Transverse colon (tissue), 4 donors: Measurements from ENCODE around the gene IZUMO4. TPM values are rescaled to one million over a fixed set of nuclear protein-coding genes. Genes with fewer than 3 reads are reported as not detected.
A peak's percentile ranks its signal among the peaks of the same experiment; 100 is the strongest.

Experiments used
- DNase-seq: peaks from one replicate; pipeline ENCODE4 v3.0.0-alpha.2; 2019
- H3K27ac ChIP-seq, 4 donors: fragments of 200-600 bp; sonication (generic); 2 replicates each; pipeline ENCODE4 v1.5.1; 2016 to 2018; ENCODE audit warnings: inconsistent platforms in 4 of 4
- H3K27me3 ChIP-seq: fragments of 200-600 bp; sonication (generic); 2 replicates; pipeline ENCODE4 v1.5.1; 2017; ENCODE audit warnings: inconsistent platforms
- H3K36me3 ChIP-seq, 4 donors: fragments of 200-600 bp; sonication (generic); 2 replicates each; pipeline ENCODE4 v1.5.1; 2017 to 2019; ENCODE audit warnings: inconsistent platforms in 4 of 4
- H3K4me1 ChIP-seq, 4 donors: fragments of 200-600 bp; sonication (generic); 2 replicates each; pipeline ENCODE4 v1.5.1; 2017 to 2020; ENCODE audit warnings: inconsistent platforms in 4 of 4
- H3K4me3 ChIP-seq, 4 donors: fragments of 200-600 bp; sonication (generic); 1 replicate in 1 of 4; 2 replicates in 3 of 4; pipeline versions ENCODE4 v1.5.1 to v1.6.1; 2017 to 2019; ENCODE audit warnings: inconsistent platforms in 4 of 4
- H3K9me3 ChIP-seq, 2 donors: fragments of 200-600 bp; sonication (generic); 2 replicates each; pipeline ENCODE4 v1.5.1; 2017 to 2019; ENCODE audit warnings: inconsistent platforms in 2 of 2
- EP300 ChIP-seq: sonication (generic); formaldehyde crosslinking; IDR thresholded peaks from one replicate; pipeline ENCODE4 v1.6.1; 2017; ENCODE audit warnings: antibody characterized with exemption, low read depth
- POLR2A ChIP-seq: fragments of 450-650 bp; IDR thresholded peaks from one replicate; pipeline ENCODE4 v1.6.1; 2016; ENCODE audit warnings: antibody characterized with exemption, mild to moderate bottlenecking, moderate library complexity
- POLR2AphosphoS5 ChIP-seq, 3 donors: sonication (generic); formaldehyde crosslinking; IDR thresholded peaks; one replicate each; pipeline ENCODE4 v1.6.1; 2016; ENCODE audit warnings: antibody characterized with exemption in 3 of 3
- WGBS, 2 donors: methylation state at CpG; one replicate each; pipeline ENCODE4 v1.1.5; 2018; ENCODE audit warnings: low coverage in 1 of 2; 5-methylcytosine and 5-hydroxymethylcytosine counted together
- in situ Hi-C, 4 donors: fragments of 200-750 bp; cut with MboI; loops; one replicate each; pipeline versions ENCODE4 v1.15.0 to v1.15.1; 2017; ENCODE audit warnings: low sequenced_read_pairs in 3 of 4, low pct_ligation_motif_present in 1 of 4, low pct_unique_long_range_greater_than_20kb in 1 of 4
- intact Hi-C: fragments of 100-400 bp; cut with DNase I; formaldehyde crosslinking; loops from one replicate; pipeline ENCODE4 v1.15.1; 2023; ENCODE audit warnings: low total_unique reads
- total RNA-seq, 4 donors: library from RNA; depleted of rRNA; stranded (reverse); fragments of >200 nt; gene quantifications; one replicate each; pipeline ENCODE4 v1.1.0, GENCODE V29; 2016
- TF ChIP-seq, protein P1 (sequence below), 5 experiments: fragments of 200-600 bp in 3 of 5; fragments of 450-650 bp in 2 of 5; sonication (generic) in 3 of 5; IDR thresholded peaks; 1 replicate in 2 of 5; 2 replicates in 3 of 5; pipeline ENCODE4 v1.5.1; 2016 to 2017; ENCODE audit warnings: antibody characterized with exemption in 5 of 5, inconsistent platforms in 3 of 5, mild to moderate bottlenecking in 2 of 5, moderate library complexity in 1 of 5

IZUMO4 gene
- total RNA-seq, 4 donors from 2014 or later, result 2.3 to 5.4 TPM; not detected in 2

DNA sequence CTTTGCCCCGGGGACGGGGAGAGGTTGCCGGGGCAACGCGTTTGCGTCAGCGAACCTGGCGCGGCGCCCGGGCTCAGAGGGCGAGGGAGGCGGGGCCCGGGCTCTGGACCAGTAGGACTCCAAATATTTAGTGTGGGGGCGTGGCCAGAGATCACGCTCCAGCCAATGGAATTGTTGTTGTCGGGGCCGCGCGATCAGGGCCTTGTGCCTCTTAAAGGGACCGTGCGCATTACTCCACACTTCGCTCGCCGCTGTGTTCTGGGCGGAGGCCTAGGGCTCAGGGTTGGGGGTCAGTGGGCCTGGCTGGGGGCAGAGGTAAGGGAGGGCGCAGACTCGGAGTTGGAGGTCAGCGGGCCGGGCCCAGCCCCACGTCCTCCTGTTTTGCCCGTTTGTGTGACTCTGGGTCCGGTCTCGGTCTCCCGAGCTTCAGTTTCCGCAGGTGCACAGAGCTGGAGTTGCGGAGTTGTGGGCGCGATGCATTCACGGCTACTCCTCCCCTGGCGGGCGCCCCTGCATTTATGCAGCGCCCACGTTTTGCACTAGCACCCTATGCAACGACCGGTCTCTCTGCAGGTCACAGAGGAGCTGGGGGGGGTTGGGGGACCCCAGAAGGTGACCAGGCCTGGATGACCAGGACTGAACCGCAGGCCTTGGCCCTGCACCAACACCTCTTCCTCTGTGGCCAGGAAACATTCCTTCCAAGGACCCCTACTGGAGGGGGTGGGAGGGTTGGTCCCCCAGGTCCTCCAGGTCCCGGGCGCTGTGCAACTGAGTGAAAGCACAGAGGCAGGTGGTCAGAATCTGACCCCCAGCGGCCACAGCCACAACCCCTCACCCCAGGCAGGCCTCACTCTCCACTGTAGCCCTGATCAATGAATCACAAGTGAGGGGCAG, 35.0 kb upstream of the IZUMO4 start:
- 1% methylated on average over 33 of the region's 50 CpGs; no CpG with 5 or more reads in 1 of the 2 donors for WGBS, 2 donors
- no peaks in the 10 kb centered on the region for H3K9me3 ChIP-seq
- peaks cover 27 to 79% (median 47%) of the 10 kb centered on the region in 4 donors for H3K4me1 ChIP-seq
- peak; percentile 100 for DNase-seq
- in situ Hi-C loops (no loop called here), intact Hi-C loops (no loop called here)
- peak overlapping the region; percentile 96 to 100 (median 98) for H3K27ac ChIP-seq
- H3K27me3 ChIP-seq, result no peaks in the 10 kb centered on the region
- H3K4me3 ChIP-seq, result peak overlapping the region; percentile 55 to 78 (median 68)
- no peaks in the 10 kb centered on the region for H3K36me3 ChIP-seq
- TF ChIP-seq EP300 (no peak), POLR2A (peak; percentile 82), POLR2AphosphoS5 (IDR thresholded peaks at IDR 0.05) (peak; percentile 82 to 92 (median 87))
- TF ChIP-seq, protein P1, sequence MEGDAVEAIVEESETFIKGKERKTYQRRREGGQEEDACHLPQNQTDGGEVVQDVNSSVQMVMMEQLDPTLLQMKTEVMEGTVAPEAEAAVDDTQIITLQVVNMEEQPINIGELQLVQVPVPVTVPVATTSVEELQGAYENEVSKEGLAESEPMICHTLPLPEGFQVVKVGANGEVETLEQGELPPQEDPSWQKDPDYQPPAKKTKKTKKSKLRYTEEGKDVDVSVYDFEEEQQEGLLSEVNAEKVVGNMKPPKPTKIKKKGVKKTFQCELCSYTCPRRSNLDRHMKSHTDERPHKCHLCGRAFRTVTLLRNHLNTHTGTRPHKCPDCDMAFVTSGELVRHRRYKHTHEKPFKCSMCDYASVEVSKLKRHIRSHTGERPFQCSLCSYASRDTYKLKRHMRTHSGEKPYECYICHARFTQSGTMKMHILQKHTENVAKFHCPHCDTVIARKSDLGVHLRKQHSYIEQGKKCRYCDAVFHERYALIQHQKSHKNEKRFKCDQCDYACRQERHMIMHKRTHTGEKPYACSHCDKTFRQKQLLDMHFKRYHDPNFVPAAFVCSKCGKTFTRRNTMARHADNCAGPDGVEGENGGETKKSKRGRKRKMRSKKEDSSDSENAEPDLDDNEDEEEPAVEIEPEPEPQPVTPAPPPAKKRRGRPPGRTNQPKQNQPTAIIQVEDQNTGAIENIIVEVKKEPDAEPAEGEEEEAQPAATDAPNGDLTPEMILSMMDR (IDR thresholded peaks at IDR 0.05), result peak in 1 of 5 experiments; percentile 12

DNA sequence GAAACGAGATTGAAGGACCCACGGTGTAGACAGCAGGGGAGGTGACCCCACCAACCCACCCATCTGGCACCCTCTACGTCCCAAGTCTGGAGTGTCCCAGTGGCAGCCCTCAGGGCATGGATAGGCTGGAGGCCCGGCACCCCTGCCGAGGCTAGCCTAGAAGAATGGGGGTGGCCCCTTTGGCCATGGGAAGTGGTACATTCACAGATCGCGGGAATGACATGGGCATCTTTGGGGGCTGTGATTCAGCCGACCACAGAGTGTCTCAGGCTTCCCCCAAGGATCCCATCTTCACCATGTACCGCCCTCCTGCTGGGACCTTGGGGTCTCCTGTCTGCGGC, 34.4 kb upstream of the IZUMO4 start:
- H3K27ac ChIP-seq, result peak overlapping the region; percentile 96 to 100 (median 98)
- WGBS, 2 donors, result 60% methylated on average over 10 of the region's 10 CpGs; no CpG with 5 or more reads in 1 of the 2 donors
- DNase-seq, result no peak
- H3K4me3 ChIP-seq, result peak overlapping the region in 2 of 4 donors; percentile 77 to 78
- H3K4me1 ChIP-seq, result peaks cover 24 to 78% (median 44%) of the 10 kb centered on the region in 4 donors
- in situ Hi-C loops, result no loop called here
- no peaks in the 10 kb centered on the region for H3K9me3 ChIP-seq
- H3K27me3 ChIP-seq, result no peaks in the 10 kb centered on the region
- TF ChIP-seq POLR2AphosphoS5 (IDR thresholded peaks at IDR 0.05) (no peak), POLR2A (no peak), EP300 (no peak)
- TF ChIP-seq, protein P1 (IDR thresholded peaks at IDR 0.05), result no peak
- no peaks in the 10 kb centered on the region for H3K36me3 ChIP-seq
- intact Hi-C loops, result no loop called here

DNA sequence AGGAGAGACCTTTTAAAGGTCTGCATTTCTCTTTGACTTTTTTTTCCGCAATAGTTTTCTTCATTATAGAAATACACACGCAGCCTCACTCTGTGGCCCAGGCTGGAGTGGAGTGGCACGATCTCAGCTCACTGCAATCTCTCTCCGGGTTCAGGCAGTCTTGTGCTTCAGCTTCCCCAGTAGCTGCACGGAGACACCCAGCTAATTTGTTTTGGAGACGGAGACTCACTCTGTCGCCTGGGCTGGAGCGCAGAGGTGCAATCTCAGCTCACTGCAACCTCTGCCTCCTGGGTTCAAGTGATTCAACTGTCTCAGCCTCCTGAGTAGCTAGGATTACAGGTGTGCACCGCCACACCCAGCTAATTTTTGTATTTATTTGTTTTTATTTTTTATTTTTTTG, 33.9 kb upstream of the IZUMO4 start:
- WGBS, 2 donors, result 70 to 88% methylated on average over 2 to 9 of the region's 9 CpGs
- intact Hi-C loops, result no loop called here
- Histone ChIP-seq H3K27ac (peak overlapping the region in 3 of 4 donors; percentile 96 to 100 (median 99)), H3K9me3 (no peaks in the 10 kb centered on the region), H3K4me1 (peaks cover 24 to 78% (median 45%) of the 10 kb centered on the region in 4 donors), H3K4me3 (no peak overlapping the region), H3K36me3 (no peaks in the 10 kb centered on the region), H3K27me3 (no peaks in the 10 kb centered on the region)
- in situ Hi-C loops, result no loop called here
- DNase-seq, result no peak
- no peak for TF ChIP-seq POLR2AphosphoS5 (IDR thresholded peaks at IDR 0.05)
- TF ChIP-seq, protein P1 (IDR thresholded peaks at IDR 0.05), result no peak
- TF ChIP-seq EP300, result no peak
- TF ChIP-seq POLR2A, result no peak

DNA sequence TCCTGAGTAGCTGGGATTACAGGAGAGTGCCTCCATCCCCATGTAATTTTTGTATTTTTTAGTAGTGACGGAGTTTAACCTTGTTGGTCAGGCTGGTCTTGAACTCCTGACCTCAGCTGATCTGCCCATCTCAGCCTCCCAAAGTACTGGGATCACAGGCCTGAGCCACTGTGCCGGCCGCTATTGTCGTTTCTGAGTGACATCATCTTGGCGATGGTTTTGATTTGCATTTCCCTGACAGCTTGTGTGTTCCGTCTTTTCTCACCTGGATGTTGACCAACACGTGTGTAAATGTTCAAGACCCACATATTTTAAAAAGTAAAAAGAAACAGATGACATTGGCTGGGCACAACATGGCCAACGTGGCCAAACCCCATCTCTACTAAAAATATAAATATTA, 32.9 kb upstream of the IZUMO4 start:
- Histone ChIP-seq H3K36me3 (no peaks in the 10 kb centered on the region), H3K27ac (peak overlapping the region; percentile 77 to 85 (median 82)), H3K4me1 (peaks cover 24 to 76% (median 46%) of the 10 kb centered on the region in 4 donors), H3K9me3 (no peaks in the 10 kb centered on the region), H3K27me3 (no peaks in the 10 kb centered on the region), H3K4me3 (no peak overlapping the region)
- intact Hi-C loops (no loop called here), in situ Hi-C loops (no loop called here)
- DNase-seq, result no peak
- TF ChIP-seq, protein P1 (IDR thresholded peaks at IDR 0.05), result no peak
- no peak for TF ChIP-seq POLR2AphosphoS5 (IDR thresholded peaks at IDR 0.05)
- no peak for TF ChIP-seq EP300
- TF ChIP-seq POLR2A, result no peak
- WGBS, 2 donors, result 77 to 81% methylated on average over 6 to 8 of the region's 8 CpGs
